Thymus (tissue), 11 donors: ENCODE results near the gene CDK14. TPM values are rescaled to one million over a fixed set of nuclear protein-coding genes. Genes with fewer than 3 reads are reported as not detected.

Source experiments
- DNase-seq, 9 donors: peaks; one replicate each; pipeline ENCODE4 v3.0.0-alpha.2; 2013; ENCODE audit warnings: low spot score in 9 of 9, low read depth in 6 of 9, missing footprints in 1 of 9
- H3K27ac ChIP-seq, 2 donors: one replicate each; pipeline ENCODE4 v1.5.1; 2013; ENCODE audit warnings: control low read depth in 1 of 2, low read depth in 1 of 2, low read length in 1 of 2, mild to moderate bottlenecking in 1 of 2, moderate library complexity in 1 of 2
- H3K27me3 ChIP-seq, 2 donors: one replicate each; pipeline ENCODE4 v1.5.1; 2013; ENCODE audit warnings: low read length in 1 of 2; ENCODE audit not compliant: control insufficient read depth in 2 of 2, insufficient read depth in 1 of 2
- H3K36me3 ChIP-seq, 2 donors: one replicate each; pipeline ENCODE4 v1.5.1; 2013; ENCODE audit warnings: low read length in 1 of 2, mild to moderate bottlenecking in 1 of 2, moderate library complexity in 1 of 2; ENCODE audit not compliant: control insufficient read depth in 2 of 2, insufficient read depth in 2 of 2
- H3K4me1 ChIP-seq, 2 donors: one replicate each; pipeline ENCODE4 v1.5.1; 2013; ENCODE audit warnings: low read length in 2 of 2; ENCODE audit not compliant: control insufficient read depth in 2 of 2, insufficient read depth in 2 of 2
- H3K4me3 ChIP-seq, 2 donors: one replicate each; pipeline ENCODE4 v1.5.1; 2013; ENCODE audit warnings: low read length in 2 of 2, control low read depth in 1 of 2, mild to moderate bottlenecking in 1 of 2
- H3K9me3 ChIP-seq, 2 donors: one replicate each; pipeline ENCODE4 v1.5.1; 2013; ENCODE audit warnings: low read length in 1 of 2, mild to moderate bottlenecking in 1 of 2; ENCODE audit not compliant: control insufficient read depth in 2 of 2, insufficient read depth in 1 of 2
- WGBS: extraction: QIAGEN DNeasy Blood & Tissue Kit; methylation state at CpG from one replicate; pipeline ENCODE4 v1.1.7; 2013; 5-methylcytosine and 5-hydroxymethylcytosine counted together
- polyA plus RNA-seq: library from polyadenylated mRNA; stranded (reverse); fragments of 200-250 nt; gene quantifications from one replicate; pipeline ENCODE4 v1.2.3, GENCODE V29; 2013
- total RNA-seq: library from RNA; stranded (reverse); fragments of 120-200 nt; gene quantifications from one replicate; pipeline ENCODE4 v1.2.4, GENCODE V29; 2013
- donor health status: healthy.

Gene CDK14
- total and polyA plus RNA-seq, 2 donors = 7.6 to 9.0 TPM

- 82% methylated on average over 2 of the region's 2 CpGs for WGBS
- no peaks in the 10 kb centered on the region for H3K9me3 ChIP-seq
Measured at GRCh38 chr7:91230100-91230499, 634.0 kb downstream of the CDK14 start.

GRCh38 chr7:91230503-91230902 lies 634.4 kb downstream of the CDK14 start:
- Histone ChIP-seq H3K36me3 (no peaks in the 10 kb centered on the region), H3K27me3 (peaks cover 0 to 2% of the 10 kb centered on the region in 2 donors), H3K9me3 (no peaks in the 10 kb centered on the region), H3K4me3 (no peak overlapping the region), H3K27ac (no peak overlapping the region), H3K4me1 (no peaks in the 10 kb centered on the region)
- DNase-seq = no peak
- 91% methylated on average over 3 of the region's 3 CpGs for WGBS

More at GRCh38 chr7:91230100-91230499, 634.0 kb downstream of the CDK14 start:
- H3K4me1 ChIP-seq = no peaks in the 10 kb centered on the region
- no peak for DNase-seq
- peaks cover 0 to 2% of the 10 kb centered on the region in 2 donors for H3K27me3 ChIP-seq
- H3K27ac ChIP-seq = no peak overlapping the region
- H3K36me3 ChIP-seq = no peaks in the 10 kb centered on the region
- no peak overlapping the region for H3K4me3 ChIP-seq

GRCh38 chr7:91233212-91233611 lies 637.1 kb downstream of the CDK14 start:
- H3K4me3 ChIP-seq = no peak overlapping the region
- H3K36me3 ChIP-seq = no peaks in the 10 kb centered on the region
- no peaks in the 10 kb centered on the region for H3K9me3 ChIP-seq
- no peaks in the 10 kb centered on the region for H3K4me1 ChIP-seq
- no peak for DNase-seq
- H3K27me3 ChIP-seq = peaks cover 0 to 2% of the 10 kb centered on the region in 2 donors
- 76% methylated on average over 8 of the region's 8 CpGs for WGBS
- H3K27ac ChIP-seq = no peak overlapping the region

- 96% methylated on average over 6 of the region's 6 CpGs for WGBS
- Histone ChIP-seq H3K9me3 (no peaks in the 10 kb centered on the region), H3K27ac (no peak overlapping the region), H3K4me1 (no peaks in the 10 kb centered on the region), H3K4me3 (no peak overlapping the region), H3K27me3 (peaks cover 0 to 2% of the 10 kb centered on the region in 2 donors), H3K36me3 (no peaks in the 10 kb centered on the region)
- DNase-seq = no peak
Measured at GRCh38 chr7:91235211-91235832, 639.2 kb downstream of the CDK14 start.

GRCh38 chr7:91239171-91239604 lies 643.1 kb downstream of the CDK14 start:
- Histone ChIP-seq H3K36me3 (no peaks in the 10 kb centered on the region), H3K27ac (no peak overlapping the region), H3K4me1 (no peaks in the 10 kb centered on the region), H3K9me3 (no peaks in the 10 kb centered on the region), H3K27me3 (no peaks in the 10 kb centered on the region), H3K4me3 (no peak overlapping the region)
- 70% methylated on average over 2 of the region's 2 CpGs for WGBS
- DNase-seq = no peak

- no peak overlapping the region for H3K4me3 ChIP-seq
- no peak overlapping the region for H3K27ac ChIP-seq
- H3K36me3 ChIP-seq = no peaks in the 10 kb centered on the region
- no peaks in the 10 kb centered on the region for H3K27me3 ChIP-seq
- H3K4me1 ChIP-seq = no peaks in the 10 kb centered on the region
- DNase-seq = no peak
- no peaks in the 10 kb centered on the region for H3K9me3 ChIP-seq
- 92% methylated on average over 1 of the region's 1 CpG for WGBS
Measured at GRCh38 chr7:91239772-91240171, 643.7 kb downstream of the CDK14 start.

GRCh38 chr7:91240376-91240941 lies 644.3 kb downstream of the CDK14 start:
- WGBS = 91% methylated on average over 2 of the region's 2 CpGs
- Histone ChIP-seq H3K9me3 (no peaks in the 10 kb centered on the region), H3K4me3 (no peak overlapping the region), H3K27me3 (no peaks in the 10 kb centered on the region), H3K27ac (no peak overlapping the region), H3K4me1 (no peaks in the 10 kb centered on the region), H3K36me3 (no peaks in the 10 kb centered on the region)
- no peak for DNase-seq

- no peaks in the 10 kb centered on the region for H3K4me1 ChIP-seq
- no peaks in the 10 kb centered on the region for H3K9me3 ChIP-seq
- DNase-seq = no peak
- WGBS = 91% methylated on average over 8 of the region's 8 CpGs
- H3K27ac ChIP-seq = no peak overlapping the region
- H3K4me3 ChIP-seq = no peak overlapping the region
- no peaks in the 10 kb centered on the region for H3K27me3 ChIP-seq
- no peaks in the 10 kb centered on the region for H3K36me3 ChIP-seq
Measured at GRCh38 chr7:91242097-91242844, 646.1 kb downstream of the CDK14 start.

GRCh38 chr7:91243591-91244301 lies 647.6 kb downstream of the CDK14 start:
- WGBS = 92% methylated on average over 6 of the region's 6 CpGs
- no peak overlapping the region for H3K27ac ChIP-seq
- no peaks in the 10 kb centered on the region for H3K9me3 ChIP-seq
- no peak for DNase-seq
- no peaks in the 10 kb centered on the region for H3K4me1 ChIP-seq
- H3K27me3 ChIP-seq = no peaks in the 10 kb centered on the region
- no peak overlapping the region for H3K4me3 ChIP-seq
- H3K36me3 ChIP-seq = no peaks in the 10 kb centered on the region
